ENCODE data around the gene SALL2. TPM values are rescaled to one million over a fixed set of nuclear protein-coding genes. Genes with fewer than 3 reads are reported as not detected.

Gene SALL2
- total and polyA plus RNA-seq, 7 experiments from 2014 or later: 2.3 to 8.3 (median 4.2) TPM

GRCh38 chr14:21524575-21525490, 1.3 kb downstream of the SALL2 start:
- intact Hi-C loops (cut with micrococcal nuclease): loop anchor here in 1 of 2 donors (5.0 kb wide), 1 partner anchor 48 kb away; the partner anchor contains the start of genes RAB2B and TOX4
- DNase-seq (no peak), ATAC-seq (no peak)
- Histone ChIP-seq H3K4me3 (ENCODE audit: low read length) (no peak overlapping the region), H3K27me3 (ENCODE audit: control insufficient read depth in 2 of 2, insufficient read depth in 2 of 2, low read length in 2 of 2) (no peaks in the 10 kb centered on the region), H3K36me3 (ENCODE audit: control insufficient read depth in 2 of 3, insufficient read depth in 3 of 3, low read length in 3 of 3) (peaks cover 0 to 4% (median 0%) of the 10 kb centered on the region in 3 experiments), H3K9me3 (ENCODE audit: control insufficient read depth in 2 of 3, low read length in 3 of 3) (no peaks in the 10 kb centered on the region), H3K27ac (ENCODE audit: low read depth, low read length) (peak overlapping the region; percentile 75), H3K4me1 (ENCODE audit: control insufficient read depth in 2 of 2, insufficient read depth in 2 of 2, low read length in 2 of 2) (peaks cover 5 to 9% of the 10 kb centered on the region in 2 donors)
- peaks cover 0 to 16% (median 0%) of the 10 kb centered on the region in 5 donors for H3K27me3 Mint-ChIP-seq
- ChIA-PET POLR2A (interaction anchor here (2.4 to 4.6 kb wide), 2 partner anchors 13 to 48 kb away, joined by 15 to 42 read pairs; partner anchors contain the start of genes METTL3, RAB2B and TOX4), CTCF (interaction anchor here (0.6 to 0.7 kb wide), 2 partner anchors 28 to 69 kb away, joined by 3 to 8 read pairs; partner anchors contain the start of gene CHD8)
- peaks cover 10 to 27% (median 21%) of the 10 kb centered on the region in 7 donors for H3K4me1 Mint-ChIP-seq
- H3K27ac Mint-ChIP-seq: peak overlapping the region in 8 of 9 donors; percentile 53 to 92 (median 82)
- peak overlapping the region; percentile 65 to 91 (median 88) for H3K4me3 Mint-ChIP-seq
- peaks cover 0 to 1% (median 0%) of the 10 kb centered on the region in 11 donors for H3K9me3 Mint-ChIP-seq
- H3K36me3 Mint-ChIP-seq: no peaks in the 10 kb centered on the region

DNA sequence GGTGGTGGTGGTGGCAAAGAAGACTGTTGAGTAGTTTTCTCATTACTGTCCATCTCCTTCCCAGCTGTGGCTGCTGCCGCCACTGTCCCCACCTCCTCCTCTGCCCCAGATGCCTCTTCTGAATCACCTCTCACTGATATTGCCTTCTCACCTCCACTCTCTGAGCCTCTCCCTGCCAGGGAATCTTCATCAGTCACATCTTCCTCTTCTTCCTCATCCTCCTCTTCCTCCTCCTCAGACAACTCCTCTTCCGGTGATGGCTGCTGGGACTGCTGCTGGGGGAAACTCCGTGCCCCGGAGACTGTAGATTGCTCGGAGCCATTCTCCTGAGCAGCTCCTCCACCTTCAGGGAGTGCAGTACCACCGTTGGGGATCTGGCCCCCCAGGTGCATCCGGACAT, 2.9 kb downstream of the SALL2 start:
- Mint-ChIP-seq H3K27ac (peak overlapping the region in 1 of 9 donors; percentile 12), H3K4me1 (peaks cover 10 to 27% (median 19%) of the 10 kb centered on the region in 7 donors), H3K27me3 (peaks cover 0 to 22% (median 0%) of the 10 kb centered on the region in 5 donors), H3K9me3 (peaks cover 0 to 4% (median 0%) of the 10 kb centered on the region in 11 donors), H3K4me3 (no peak overlapping the region), H3K36me3 (peaks cover 0 to 4% (median 0%) of the 10 kb centered on the region in 5 donors)
- Histone ChIP-seq H3K4me3 (ENCODE audit: low read length) (no peak overlapping the region), H3K9me3 (ENCODE audit: control insufficient read depth in 2 of 3, low read length in 3 of 3) (no peaks in the 10 kb centered on the region), H3K4me1 (ENCODE audit: control insufficient read depth in 2 of 2, insufficient read depth in 2 of 2, low read length in 2 of 2) (peaks cover 5 to 9% of the 10 kb centered on the region in 2 donors), H3K36me3 (ENCODE audit: control insufficient read depth in 2 of 3, insufficient read depth in 3 of 3, low read length in 3 of 3) (peaks cover 0 to 4% (median 0%) of the 10 kb centered on the region in 3 experiments), H3K27me3 (ENCODE audit: control insufficient read depth in 2 of 2, insufficient read depth in 2 of 2, low read length in 2 of 2) (no peaks in the 10 kb centered on the region), H3K27ac (ENCODE audit: low read depth, low read length) (no peak overlapping the region)
- POLR2A ChIA-PET: interaction anchor here (4.6 kb wide), 1 partner anchor 11 kb away, joined by 42 read pairs; the partner anchor contains the start of gene METTL3
- DNase-seq (no peak), ATAC-seq (no peak)
- CTCF ChIA-PET: interaction anchor here (1.5 kb wide), 1 partner anchor 25 kb away, joined by 6 read pairs; no protein-coding TSS in a partner anchor
- intact Hi-C loops (cut with micrococcal nuclease): no loop called here

DNA sequence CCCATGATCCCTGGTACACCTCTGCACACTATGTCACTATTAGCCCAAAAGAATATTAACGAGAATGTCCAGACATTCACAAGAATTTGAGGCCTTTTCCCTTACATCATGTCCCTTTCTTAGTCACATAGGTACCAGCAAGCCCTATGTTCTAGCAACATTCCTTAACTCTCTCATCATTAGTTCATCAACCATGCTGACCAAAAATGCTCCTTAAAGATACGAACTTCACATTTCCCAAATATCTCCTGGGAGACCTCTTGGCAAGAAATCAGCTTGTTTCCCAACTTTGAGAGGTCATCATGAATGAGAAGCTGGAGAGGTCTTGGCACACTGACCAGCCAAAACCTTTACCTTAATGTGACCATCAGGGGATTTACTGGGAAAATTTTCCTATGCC, 4.6 kb downstream of the SALL2 start:
- ATAC-seq (no peak), DNase-seq (no peak)
- Histone ChIP-seq H3K4me3 (ENCODE audit: low read length) (no peak overlapping the region), H3K36me3 (ENCODE audit: control insufficient read depth in 2 of 3, insufficient read depth in 3 of 3, low read length in 3 of 3) (peaks cover 0 to 4% (median 0%) of the 10 kb centered on the region in 3 experiments), H3K27ac (ENCODE audit: low read depth, low read length) (no peak overlapping the region), H3K27me3 (ENCODE audit: control insufficient read depth in 2 of 2, insufficient read depth in 2 of 2, low read length in 2 of 2) (no peaks in the 10 kb centered on the region), H3K9me3 (ENCODE audit: control insufficient read depth in 2 of 3, low read length in 3 of 3) (no peaks in the 10 kb centered on the region), H3K4me1 (ENCODE audit: control insufficient read depth in 2 of 2, insufficient read depth in 2 of 2, low read length in 2 of 2) (peaks cover under 1% of the 10 kb centered on the region in 2 donors)
- Mint-ChIP-seq H3K27ac (peak overlapping the region in 2 of 9 donors; percentile 12 to 46), H3K4me3 (no peak overlapping the region), H3K36me3 (peaks cover 0 to 4% (median 0%) of the 10 kb centered on the region in 5 donors), H3K4me1 (peaks cover 3 to 17% (median 10%) of the 10 kb centered on the region in 7 donors), H3K27me3 (peaks cover 0 to 19% (median 0%) of the 10 kb centered on the region in 5 donors), H3K9me3 (peaks cover 0 to 4% (median 0%) of the 10 kb centered on the region in 11 donors)
- CTCF ChIA-PET: no interaction called here
- intact Hi-C loops (cut with micrococcal nuclease): no loop called here
- POLR2A ChIA-PET: no interaction called here

GRCh38 chr14:21520767-21521166, 5.4 kb downstream of the SALL2 start:
- CTCF ChIA-PET: no interaction called here
- H3K9me3 Mint-ChIP-seq: peaks cover 0 to 4% (median 0%) of the 10 kb centered on the region in 11 donors
- H3K4me3 Mint-ChIP-seq: no peak overlapping the region
- POLR2A ChIA-PET: interaction anchor here (1.9 kb wide), 1 partner anchor 10 kb away, joined by 5 read pairs; the partner anchor contains the start of gene METTL3
- H3K36me3 ChIP-seq (ENCODE audit: control insufficient read depth in 2 of 3, insufficient read depth in 3 of 3, low read length in 3 of 3): no peaks in the 10 kb centered on the region
- H3K27me3 ChIP-seq (ENCODE audit: control insufficient read depth in 2 of 2, insufficient read depth in 2 of 2, low read length in 2 of 2): no peaks in the 10 kb centered on the region
- H3K27ac Mint-ChIP-seq: peak overlapping the region in 1 of 9 donors; percentile 12
- H3K9me3 ChIP-seq (ENCODE audit: control insufficient read depth in 2 of 3, low read length in 3 of 3): no peaks in the 10 kb centered on the region
- DNase-seq: no peak
- peaks cover 3 to 14% (median 10%) of the 10 kb centered on the region in 7 donors for H3K4me1 Mint-ChIP-seq
- peaks cover 0 to 4% (median 0%) of the 10 kb centered on the region in 5 donors for H3K36me3 Mint-ChIP-seq
- H3K27me3 Mint-ChIP-seq: peaks cover 0 to 23% (median 0%) of the 10 kb centered on the region in 5 donors
- no peak for ATAC-seq
- H3K27ac ChIP-seq (ENCODE audit: low read depth, low read length): no peak overlapping the region
- no peak overlapping the region for H3K4me3 ChIP-seq (ENCODE audit: low read length)
- intact Hi-C loops (cut with micrococcal nuclease): no loop called here
- no peaks in the 10 kb centered on the region for H3K4me1 ChIP-seq (ENCODE audit: control insufficient read depth in 2 of 2, insufficient read depth in 2 of 2, low read length in 2 of 2)

DNA sequence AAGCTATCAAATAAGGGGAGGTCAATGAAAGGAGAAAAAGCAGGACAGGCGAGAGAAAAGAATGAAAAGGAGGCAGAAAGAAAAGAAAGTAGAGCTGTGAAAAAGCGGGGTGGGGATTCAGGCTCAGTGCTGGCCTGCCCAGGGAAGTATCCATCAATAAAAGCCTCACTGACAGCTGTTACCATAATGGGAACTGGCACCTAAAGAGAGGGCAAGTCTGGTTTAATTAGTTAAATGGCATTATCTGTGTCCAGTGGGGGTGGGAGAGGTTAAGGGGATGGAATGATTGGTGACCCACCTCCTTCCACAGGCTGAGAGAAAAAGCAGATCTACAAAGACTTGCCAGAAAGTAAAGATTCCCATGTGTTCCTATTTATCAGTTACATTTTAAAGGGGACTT, 7.4 kb downstream of the SALL2 start:
- Mint-ChIP-seq H3K27me3 (peaks cover 0 to 21% (median 0%) of the 10 kb centered on the region in 5 donors), H3K9me3 (peaks cover 0 to 3% (median 0%) of the 10 kb centered on the region in 11 donors), H3K36me3 (peaks cover 0 to 4% (median 0%) of the 10 kb centered on the region in 5 donors), H3K4me1 (peaks cover 0 to 6% (median 0%) of the 10 kb centered on the region in 7 donors), H3K4me3 (no peak overlapping the region), H3K27ac (no peak overlapping the region)
- POLR2A ChIA-PET: no interaction called here
- no peak overlapping the region for H3K4me3 ChIP-seq (ENCODE audit: low read length)
- ATAC-seq (no peak), DNase-seq (no peak)
- no peak overlapping the region for H3K27ac ChIP-seq (ENCODE audit: low read depth, low read length)
- H3K36me3 ChIP-seq (ENCODE audit: control insufficient read depth in 2 of 3, insufficient read depth in 3 of 3, low read length in 3 of 3): no peaks in the 10 kb centered on the region
- no peaks in the 10 kb centered on the region for H3K27me3 ChIP-seq (ENCODE audit: control insufficient read depth in 2 of 2, insufficient read depth in 2 of 2, low read length in 2 of 2)
- intact Hi-C loops (cut with micrococcal nuclease): no loop called here
- H3K9me3 ChIP-seq (ENCODE audit: control insufficient read depth in 2 of 3, low read length in 3 of 3): no peaks in the 10 kb centered on the region
- CTCF ChIA-PET: no interaction called here
- no peaks in the 10 kb centered on the region for H3K4me1 ChIP-seq (ENCODE audit: control insufficient read depth in 2 of 2, insufficient read depth in 2 of 2, low read length in 2 of 2)

DNA sequence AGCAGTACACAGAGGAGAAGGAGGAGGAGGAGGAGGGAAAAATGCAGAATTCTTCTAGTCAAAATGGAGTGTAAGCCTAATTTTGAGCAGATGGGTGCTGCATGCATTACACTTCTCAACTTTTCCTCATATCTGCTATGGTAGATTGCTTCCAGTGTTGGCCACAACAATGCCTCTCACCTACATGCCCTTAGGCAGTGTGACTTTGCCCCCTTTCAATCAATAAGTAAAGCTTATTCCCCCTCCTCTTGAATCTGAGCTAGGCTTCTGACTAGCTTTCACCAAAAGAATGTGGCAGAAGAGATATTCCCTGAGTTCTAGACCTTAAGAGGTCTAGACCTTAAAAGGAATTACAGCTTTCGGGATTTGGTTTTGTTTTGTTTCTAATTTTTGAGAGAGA, 11.8 kb downstream of the SALL2 start:
- peaks cover 10 to 25% (median 22%) of the 10 kb centered on the region in 7 donors for H3K4me1 Mint-ChIP-seq
- ATAC-seq: no peak
- Histone ChIP-seq H3K9me3 (ENCODE audit: control insufficient read depth in 2 of 3, low read length in 3 of 3) (no peaks in the 10 kb centered on the region), H3K36me3 (ENCODE audit: control insufficient read depth in 2 of 3, insufficient read depth in 3 of 3, low read length in 3 of 3) (peaks cover 0 to 6% (median 0%) of the 10 kb centered on the region in 3 experiments), H3K27ac (ENCODE audit: low read depth, low read length) (no peak overlapping the region), H3K4me3 (ENCODE audit: low read length) (no peak overlapping the region), H3K27me3 (ENCODE audit: control insufficient read depth in 2 of 2, insufficient read depth in 2 of 2, low read length in 2 of 2) (no peaks in the 10 kb centered on the region), H3K4me1 (ENCODE audit: control insufficient read depth in 2 of 2, insufficient read depth in 2 of 2, low read length in 2 of 2) (peaks cover 13 to 18% of the 10 kb centered on the region in 2 donors)
- no peak overlapping the region for H3K27ac Mint-ChIP-seq
- intact Hi-C loops (cut with micrococcal nuclease): no loop called here
- H3K27me3 Mint-ChIP-seq: peaks cover 0 to 12% (median 0%) of the 10 kb centered on the region in 5 donors
- peaks cover 0 to 7% (median 4%) of the 10 kb centered on the region in 5 donors for H3K36me3 Mint-ChIP-seq
- CTCF ChIA-PET: interaction anchor here (0.6 to 2.0 kb wide), 2 partner anchors 11 to 16 kb away, joined by 3 to 6 read pairs; no protein-coding TSS in a partner anchor
- H3K4me3 Mint-ChIP-seq: no peak overlapping the region
- peaks cover 0 to 3% (median 0%) of the 10 kb centered on the region in 11 donors for H3K9me3 Mint-ChIP-seq
- POLR2A ChIA-PET: interaction anchor here (0.6 to 4.2 kb wide), 3 partner anchors 11 to 1087 kb away, joined by 3 to 42 read pairs (median 4); partner anchors contain the start of gene SALL2
- no peak for DNase-seq
